Cardiac fibroblast (primary cell): ENCODE results near the gene AFG1L.

Source experiments
- DNase-seq, 2 donors: peaks; one replicate each; pipeline versions ENCODE4 v3.0.0 to v3.0.0-alpha.2; 2010; ENCODE audit warnings: low read depth in 2 of 2
- H3K4me3 ChIP-seq, 2 donors: replicated peaks in 1 of 2; 1 replicate in 1 of 2; 2 replicates in 1 of 2; pipeline ENCODE4 v1.5.1; 2011; ENCODE audit warnings: low read depth in 2 of 2, low read length in 2 of 2, mild to moderate bottlenecking in 2 of 2, moderate library complexity in 1 of 2
- CTCF ChIP-seq: IDR thresholded peaks from one replicate; pipeline ENCODE4 v1.5.1; 2011; ENCODE audit warnings: low read depth, mild to moderate bottlenecking, low read length, inconsistent platforms

The AFG1L gene

GRCh38 chr6:108274546-108274945, 20.3 kb upstream of the AFG1L start:
- no peak for TF ChIP-seq CTCF
- no peak for DNase-seq

GRCh38 chr6:108275976-108276375, 18.9 kb upstream of the AFG1L start:
- no peak for TF ChIP-seq CTCF
- no peak overlapping the region for H3K4me3 ChIP-seq
- no peak for DNase-seq

More at GRCh38 chr6:108274546-108274945, 20.3 kb upstream of the AFG1L start:
- no peak overlapping the region for H3K4me3 ChIP-seq

GRCh38 chr6:108277295-108277694, 17.6 kb upstream of the AFG1L start:
- no peak for TF ChIP-seq CTCF
- DNase-seq, result no peak
- H3K4me3 ChIP-seq, result no peak overlapping the region

- no peak for TF ChIP-seq CTCF
- peak in 1 of 2 donors; percentile 5 for DNase-seq
- H3K4me3 ChIP-seq, result no peak overlapping the region
Measured at GRCh38 chr6:108277831-108278230, 17.0 kb upstream of the AFG1L start.

GRCh38 chr6:108285381-108285780, 9.5 kb upstream of the AFG1L start:
- no peak for TF ChIP-seq CTCF
- H3K4me3 ChIP-seq, result no peak overlapping the region
- no peak for DNase-seq

GRCh38 chr6:108286366-108286765, 8.5 kb upstream of the AFG1L start:
- H3K4me3 ChIP-seq, result no peak overlapping the region
- no peak for TF ChIP-seq CTCF
- no peak for DNase-seq

- no peak for TF ChIP-seq CTCF
- DNase-seq, result no peak
- no peak overlapping the region for H3K4me3 ChIP-seq
Measured at GRCh38 chr6:108287373-108287772, 7.5 kb upstream of the AFG1L start.
